ENCODE data around the gene ALK. TPM values are rescaled to one million over a fixed set of nuclear protein-coding genes. Genes with fewer than 3 reads are reported as not detected.

ALK gene
- total RNA-seq, 1 experiment from 2014 or later = 0.07 TPM

- ChIA-PET POLR2A (no interaction called here), CTCF (no interaction called here)
- Mint-ChIP-seq H3K4me1 (ENCODE audit: insufficient read depth, unreplicated experiment) (peaks cover 9% of the 10 kb centered on the region), H3K36me3 (ENCODE audit: insufficient read depth, unreplicated experiment) (no peaks in the 10 kb centered on the region), H3K27ac (ENCODE audit: low read depth, unreplicated experiment) (no peak overlapping the region), H3K4me3 (ENCODE audit: unreplicated experiment) (no peak overlapping the region), H3K27me3 (ENCODE audit: insufficient read depth, unreplicated experiment) (no peaks in the 10 kb centered on the region), H3K9me3 (ENCODE audit: unreplicated experiment) (no peaks in the 10 kb centered on the region)
- DNase-seq (ENCODE audit: unreplicated experiment) = no peak
- no TSS peak for BruUV-seq (replicated peaks)
- no peak for TF ChIP-seq CTCF (IDR thresholded peaks at IDR 0.05; ENCODE audit: unreplicated experiment)
- intact Hi-C loops (cut with micrococcal nuclease) = no loop called here
These were observed 473.2 kb downstream of the ALK start for GRCh38 chr2:29448096-29448688.

GRCh38 chr2:29447513-29447912 lies 473.9 kb downstream of the ALK start:
- ChIA-PET POLR2A (no interaction called here), CTCF (no interaction called here)
- BruUV-seq (replicated peaks) = no TSS peak
- H3K4me3 Mint-ChIP-seq (ENCODE audit: unreplicated experiment) = no peak overlapping the region
- no peaks in the 10 kb centered on the region for H3K9me3 Mint-ChIP-seq (ENCODE audit: unreplicated experiment)
- H3K36me3 Mint-ChIP-seq (ENCODE audit: insufficient read depth, unreplicated experiment) = no peaks in the 10 kb centered on the region
- no peak for TF ChIP-seq CTCF (IDR thresholded peaks at IDR 0.05; ENCODE audit: unreplicated experiment)
- peaks cover 9% of the 10 kb centered on the region for H3K4me1 Mint-ChIP-seq (ENCODE audit: insufficient read depth, unreplicated experiment)
- intact Hi-C loops (cut with micrococcal nuclease) = no loop called here
- no peak for DNase-seq (ENCODE audit: unreplicated experiment)
- H3K27ac Mint-ChIP-seq (ENCODE audit: low read depth, unreplicated experiment) = no peak overlapping the region
- no peaks in the 10 kb centered on the region for H3K27me3 Mint-ChIP-seq (ENCODE audit: insufficient read depth, unreplicated experiment)

DNA sequence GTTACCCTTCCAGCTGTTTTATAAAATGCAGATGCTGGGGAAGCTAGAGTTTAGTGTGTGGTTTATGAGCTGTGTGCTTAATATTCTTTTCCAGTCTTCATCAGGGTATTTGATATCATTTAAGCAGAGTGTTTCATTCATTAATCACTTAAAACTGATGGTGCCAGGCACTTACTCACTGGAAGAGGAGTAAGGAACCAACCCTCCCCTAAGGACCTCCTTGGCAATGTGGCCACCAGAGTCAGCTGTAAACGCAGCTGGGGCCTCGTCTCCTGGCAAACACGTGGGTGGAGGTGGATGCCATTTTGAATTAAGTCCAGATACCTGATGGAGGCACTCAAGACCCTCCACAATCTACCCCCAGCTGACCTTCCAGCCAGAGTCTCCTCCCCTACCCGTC lies 474.5 kb downstream of the ALK start:
- ChIA-PET CTCF (no interaction called here), POLR2A (no interaction called here)
- intact Hi-C loops (cut with micrococcal nuclease) = no loop called here
- Mint-ChIP-seq H3K4me1 (ENCODE audit: insufficient read depth, unreplicated experiment) (peaks cover 9% of the 10 kb centered on the region), H3K4me3 (ENCODE audit: unreplicated experiment) (no peak overlapping the region), H3K27me3 (ENCODE audit: insufficient read depth, unreplicated experiment) (no peaks in the 10 kb centered on the region), H3K27ac (ENCODE audit: low read depth, unreplicated experiment) (no peak overlapping the region), H3K9me3 (ENCODE audit: unreplicated experiment) (no peaks in the 10 kb centered on the region), H3K36me3 (ENCODE audit: insufficient read depth, unreplicated experiment) (no peaks in the 10 kb centered on the region)
- BruUV-seq (replicated peaks) = no TSS peak
- no peak for TF ChIP-seq CTCF (IDR thresholded peaks at IDR 0.05; ENCODE audit: unreplicated experiment)
- DNase-seq (ENCODE audit: unreplicated experiment) = no peak

- no peak for DNase-seq (ENCODE audit: unreplicated experiment)
- peaks cover 9% of the 10 kb centered on the region for H3K4me1 Mint-ChIP-seq (ENCODE audit: insufficient read depth, unreplicated experiment)
- no peak overlapping the region for H3K27ac Mint-ChIP-seq (ENCODE audit: low read depth, unreplicated experiment)
- CTCF ChIA-PET = interaction anchor here (0.5 to 0.6 kb wide), 2 partner anchors 31 to 461 kb away, joined by 3 to 4 read pairs; no protein-coding TSS in a partner anchor
- BruUV-seq (replicated peaks) = no TSS peak
- H3K36me3 Mint-ChIP-seq (ENCODE audit: insufficient read depth, unreplicated experiment) = no peaks in the 10 kb centered on the region
- H3K9me3 Mint-ChIP-seq (ENCODE audit: unreplicated experiment) = no peaks in the 10 kb centered on the region
- POLR2A ChIA-PET = interaction anchor here (1.0 kb wide), 1 partner anchor 19 kb away, joined by 4 read pairs; no protein-coding TSS in a partner anchor
- no peaks in the 10 kb centered on the region for H3K27me3 Mint-ChIP-seq (ENCODE audit: insufficient read depth, unreplicated experiment)
- intact Hi-C loops (cut with micrococcal nuclease) = no loop called here
- no peak overlapping the region for H3K4me3 Mint-ChIP-seq (ENCODE audit: unreplicated experiment)
- TF ChIP-seq CTCF (IDR thresholded peaks at IDR 0.05; ENCODE audit: unreplicated experiment) = no peak
These were observed 477.2 kb downstream of the ALK start for GRCh38 chr2:29444150-29444549.

Measured in MCF 10A (cell line).